Activated T-helper 9 cell treated with anti-CD3 and anti-CD28 coated beads, Interleukin-2, amount 50 U/mL, for 16 hours (primary cell): Measurements from ENCODE around the gene XPR1.

Experiments
- DNase-seq: peaks from one replicate; pipeline ENCODE4 v3.0.0-alpha.2; 2020; ENCODE audit warnings: low read depth

The XPR1 gene

DNA sequence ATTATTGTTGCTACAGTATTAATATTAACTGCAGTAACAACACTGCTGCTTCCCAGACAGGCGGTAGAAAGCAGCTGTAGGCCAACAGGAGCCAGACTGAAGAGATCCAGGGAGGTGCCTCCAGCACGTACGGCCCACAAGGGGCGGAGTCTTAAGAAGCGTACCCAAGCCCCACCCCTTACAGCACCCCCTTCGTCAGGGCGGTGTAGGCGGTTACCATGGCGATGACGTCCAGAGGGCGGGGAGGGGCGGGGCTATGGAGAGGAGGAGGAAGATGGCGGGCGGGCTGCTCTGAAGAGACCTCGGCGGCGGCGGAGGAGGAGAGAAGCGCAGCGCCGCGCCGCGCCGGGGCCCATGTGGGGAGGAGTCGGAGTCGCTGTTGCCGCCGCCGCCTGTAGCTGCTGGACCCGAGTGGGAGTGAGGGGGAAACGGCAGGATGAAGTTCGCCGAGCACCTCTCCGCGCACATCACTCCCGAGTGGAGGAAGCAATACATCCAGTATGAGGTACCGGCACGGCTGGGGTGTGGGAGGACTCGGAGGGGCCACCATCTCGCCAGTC is at the start of gene XPR1:
Gene XPR1 (plus strand): TSS at position 257 of the 560 bp plus-strand sequence. CDS start 180 bp downstream, at position 437.
- DNase-seq, result peak; percentile 98

DNA sequence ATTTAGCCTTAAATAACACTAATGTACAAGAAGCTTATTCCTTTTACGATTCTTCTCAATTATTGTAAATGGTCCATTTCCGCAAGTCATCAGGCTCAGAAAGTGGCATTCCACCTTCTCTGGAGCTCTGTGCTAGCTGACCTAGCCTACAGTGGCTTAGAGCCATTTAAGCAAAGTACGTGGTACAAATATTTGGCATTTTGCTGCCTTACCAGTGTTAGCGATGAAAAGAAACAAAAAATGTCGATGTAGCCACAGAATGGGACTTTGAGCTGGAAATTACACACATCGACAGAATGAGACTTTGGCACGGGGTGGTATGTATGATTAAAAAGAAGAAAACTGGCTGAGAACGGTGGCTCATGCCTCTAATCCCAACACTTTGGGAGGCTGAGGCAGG is 47.0 kb upstream of the XPR1 start:
- DNase-seq, result no peak

DNA sequence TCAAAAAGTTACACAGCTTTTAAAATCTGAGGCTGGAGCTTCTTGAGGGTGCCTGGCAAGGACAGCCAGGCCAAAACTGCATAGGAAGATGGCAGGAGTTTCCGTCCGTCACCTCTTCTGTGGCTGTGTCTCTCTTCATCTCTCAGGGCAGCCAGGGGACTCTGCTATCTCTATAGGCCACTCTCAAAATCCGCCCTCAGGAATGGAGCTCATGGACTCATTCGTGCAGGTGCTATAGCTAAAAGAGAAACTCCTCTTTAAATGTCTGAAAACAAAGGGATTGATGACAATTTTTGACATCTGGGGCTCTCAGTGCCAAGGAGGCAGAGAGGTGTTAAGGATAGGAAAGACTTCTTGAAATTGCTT is 45.8 kb upstream of the XPR1 start:
- DNase-seq, result no peak

DNA sequence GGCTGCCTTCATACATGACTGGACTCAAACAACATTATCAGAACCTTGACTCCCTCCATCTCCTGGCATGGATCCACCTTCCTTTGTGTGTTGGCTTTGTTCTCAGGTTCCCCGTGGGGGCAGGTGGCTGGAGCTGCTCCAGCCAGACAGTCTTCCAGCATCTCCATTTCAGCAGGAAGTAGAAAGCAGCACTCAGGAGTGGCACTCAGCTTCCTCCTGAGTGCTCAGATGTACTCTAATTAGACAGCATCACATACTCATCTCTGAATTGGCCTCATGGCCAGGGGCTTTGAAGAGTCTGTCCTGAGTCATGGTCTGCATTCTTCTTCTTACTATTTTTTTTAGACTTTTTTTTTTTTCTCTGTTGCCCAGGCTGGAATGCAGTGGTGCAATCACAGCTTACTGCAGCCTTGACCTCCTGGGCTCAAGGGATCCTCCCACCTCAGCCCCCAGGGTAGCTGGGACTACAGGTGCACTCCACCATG is 45.1 kb upstream of the XPR1 start:
- DNase-seq, result no peak

DNA sequence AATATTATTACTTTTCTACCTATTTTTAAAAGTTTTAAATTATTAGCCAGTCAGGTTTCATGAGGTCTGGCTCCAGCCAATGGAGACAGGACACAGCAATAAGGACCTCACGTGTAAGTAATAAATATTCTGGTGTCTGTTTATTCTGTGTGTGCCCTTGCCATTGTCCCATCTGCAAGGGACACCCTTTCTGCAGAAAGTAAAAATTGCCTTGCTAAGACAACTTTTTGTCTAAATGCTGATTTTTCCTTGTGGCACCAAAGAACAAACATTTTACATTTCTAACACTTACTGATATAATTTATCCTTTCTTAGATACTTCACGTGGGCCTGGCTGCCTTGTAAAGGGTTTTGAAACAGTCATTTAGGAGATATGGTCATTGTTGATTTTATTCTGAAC is 43.7 kb upstream of the XPR1 start:
- DNase-seq, result no peak

DNA sequence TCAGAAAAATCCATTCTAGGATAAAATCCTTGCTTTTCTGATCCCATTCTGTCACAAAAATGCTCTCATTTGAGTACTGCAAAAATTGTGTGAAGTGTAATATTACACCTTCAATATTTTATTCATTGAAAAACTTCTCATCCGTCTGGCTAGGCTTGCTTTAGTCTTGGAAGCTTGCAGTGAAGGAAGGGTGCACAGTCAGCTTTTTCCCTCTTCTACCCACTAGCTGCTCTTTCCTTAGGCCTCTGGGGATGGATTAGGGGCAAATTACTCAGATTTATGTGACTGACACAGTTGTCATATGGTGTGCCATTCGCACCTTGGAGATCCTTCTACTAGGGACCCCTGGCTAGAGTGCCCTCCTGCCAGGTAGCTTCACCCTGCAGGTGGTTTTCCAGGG is 40.9 kb upstream of the XPR1 start:
- DNase-seq, result no peak

DNA sequence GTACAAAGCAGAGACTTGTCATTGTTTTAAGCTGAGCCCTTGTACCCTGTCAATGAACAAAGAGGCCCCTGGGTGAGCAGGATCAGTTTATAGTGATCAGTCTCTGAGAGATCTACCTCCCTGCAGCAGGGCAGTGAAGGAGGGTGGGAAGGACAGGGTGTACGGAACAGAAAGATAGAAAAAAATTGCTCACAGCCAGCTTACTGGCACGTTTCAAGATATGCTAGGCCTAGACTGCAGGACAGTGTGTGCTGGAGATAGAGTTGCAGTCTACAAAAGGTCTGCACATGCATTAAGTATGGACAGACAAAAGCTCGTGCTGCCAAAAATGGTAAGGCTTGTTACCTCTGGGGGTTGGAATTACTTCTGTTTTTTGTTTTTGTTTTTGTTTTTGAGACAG is 38.4 kb upstream of the XPR1 start:
- no peak for DNase-seq

DNA sequence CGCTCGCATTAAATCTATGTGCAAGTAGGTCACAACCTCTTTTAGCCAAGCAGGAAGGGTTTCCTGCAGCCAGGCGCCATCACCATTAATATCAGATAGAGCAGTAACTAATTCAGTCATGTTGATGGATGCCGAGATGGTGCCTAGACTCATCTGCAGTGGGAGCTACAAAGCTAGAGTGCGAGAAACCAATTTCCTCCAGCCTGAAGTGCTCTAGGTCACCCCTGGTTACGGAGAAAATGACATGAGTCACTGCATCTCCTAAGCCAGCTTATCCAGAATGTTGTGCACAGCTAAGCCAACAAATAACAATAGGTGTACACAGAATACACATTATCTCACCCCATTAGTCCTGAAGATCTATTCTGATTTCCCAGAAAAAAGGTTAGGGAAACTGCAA is 37.1 kb upstream of the XPR1 start:
- no peak for DNase-seq

DNA sequence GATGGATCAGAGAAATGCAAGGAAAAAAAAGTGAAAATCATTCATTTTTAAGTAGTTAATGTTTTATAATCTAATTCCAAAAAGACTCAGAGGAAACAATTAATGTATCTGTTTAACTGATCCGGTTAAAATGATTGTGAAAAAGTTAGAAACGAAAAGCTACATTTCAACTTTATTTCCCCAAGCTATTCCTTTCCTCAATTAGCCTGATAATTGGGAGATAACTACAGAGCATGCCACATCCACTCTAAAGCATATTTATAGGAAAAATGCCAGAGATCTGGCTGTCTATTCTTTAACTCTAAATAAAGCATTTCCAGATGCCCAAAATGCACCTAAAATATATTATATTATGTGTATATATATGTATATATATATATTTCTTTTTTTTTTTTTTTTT is 35.9 kb upstream of the XPR1 start:
- DNase-seq, result no peak

DNA sequence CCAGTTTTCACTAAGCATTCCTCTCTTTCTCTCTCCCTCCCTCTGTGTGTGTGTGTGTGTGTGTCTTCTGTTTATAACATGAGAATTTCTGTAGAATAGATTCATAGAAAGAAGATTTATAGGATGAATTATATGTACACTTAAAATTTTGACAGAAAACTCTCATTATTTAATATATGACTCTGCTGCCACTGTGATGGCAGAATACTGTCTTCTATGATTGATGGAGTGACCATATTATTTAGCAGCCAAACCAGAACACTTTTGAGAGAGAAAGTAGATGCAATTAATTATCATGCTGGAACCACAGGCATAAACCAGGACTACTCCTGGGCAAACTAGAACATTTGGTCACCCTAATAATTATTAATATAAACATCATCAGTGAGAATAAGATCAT is 34.3 kb upstream of the XPR1 start:
- no peak for DNase-seq

DNA sequence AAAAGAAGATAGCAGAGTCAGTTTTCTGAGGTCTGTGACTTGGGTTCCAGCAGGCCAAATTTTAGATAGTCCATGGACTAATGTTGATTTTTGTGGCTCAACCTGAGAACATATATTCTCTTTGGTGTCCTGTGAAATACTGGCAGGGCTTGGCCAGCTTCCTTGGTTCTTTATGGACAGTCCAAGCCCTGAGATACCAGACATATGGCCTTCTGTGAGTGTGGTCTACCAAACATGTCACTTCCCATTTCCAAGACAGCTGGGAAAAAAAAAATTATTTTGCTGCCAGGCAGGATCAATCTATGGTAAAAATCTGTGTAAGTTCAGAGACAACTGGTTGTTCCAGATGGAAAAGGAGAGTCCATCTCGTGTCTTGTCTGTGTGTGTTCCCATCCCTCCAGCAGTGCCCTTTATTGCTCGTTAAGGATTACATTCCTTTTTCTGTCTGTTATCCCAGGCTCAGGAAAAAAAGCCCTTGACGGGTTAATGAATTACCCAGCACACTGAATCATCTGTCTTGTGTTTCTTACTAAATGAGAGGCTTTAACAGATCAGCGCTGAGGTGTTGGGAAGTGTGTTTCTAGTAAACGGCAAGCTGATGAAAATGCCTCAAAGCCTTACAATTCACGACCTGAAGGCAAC is 33.4 kb upstream of the XPR1 start:
- no peak for DNase-seq

DNA sequence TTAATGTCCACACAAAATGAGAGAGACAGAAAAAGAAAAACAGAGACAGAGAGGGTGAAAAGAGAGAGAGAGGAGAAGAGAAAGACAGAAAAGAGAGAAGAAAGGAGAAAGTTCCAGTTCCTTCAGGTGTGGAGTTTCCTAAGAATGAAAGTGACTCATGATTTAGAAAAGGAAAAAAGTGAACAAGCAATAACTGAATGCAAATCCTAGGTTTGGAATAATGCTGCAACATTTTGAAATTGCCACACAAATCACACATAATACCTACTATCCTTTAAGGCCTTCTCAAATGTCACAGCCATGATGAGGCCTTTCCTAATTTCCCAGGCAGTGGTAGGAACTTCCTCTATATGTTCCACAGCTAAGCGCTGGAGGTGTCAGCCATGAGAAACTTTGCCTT is 31.5 kb upstream of the XPR1 start:
- DNase-seq, result no peak

DNA sequence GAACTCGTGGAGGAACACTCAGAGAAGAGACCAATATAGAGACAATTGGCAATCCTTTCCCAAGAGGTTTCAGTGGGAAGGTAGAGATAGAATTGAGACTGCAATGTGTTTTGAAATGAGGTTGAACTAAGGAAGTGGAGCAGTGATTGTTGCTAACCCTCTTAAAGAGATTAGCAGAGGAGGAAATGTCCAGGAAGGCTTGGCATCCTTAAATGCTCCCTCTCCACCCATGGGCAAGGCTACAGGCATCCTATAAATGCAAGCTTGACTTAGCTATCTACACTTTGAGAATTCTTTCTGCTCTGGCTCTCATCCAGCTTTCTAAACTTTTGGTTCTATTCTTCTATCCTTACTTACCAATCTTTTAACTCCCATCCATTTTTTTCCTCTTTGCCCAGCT is 30.3 kb upstream of the XPR1 start:
- DNase-seq, result no peak

DNA sequence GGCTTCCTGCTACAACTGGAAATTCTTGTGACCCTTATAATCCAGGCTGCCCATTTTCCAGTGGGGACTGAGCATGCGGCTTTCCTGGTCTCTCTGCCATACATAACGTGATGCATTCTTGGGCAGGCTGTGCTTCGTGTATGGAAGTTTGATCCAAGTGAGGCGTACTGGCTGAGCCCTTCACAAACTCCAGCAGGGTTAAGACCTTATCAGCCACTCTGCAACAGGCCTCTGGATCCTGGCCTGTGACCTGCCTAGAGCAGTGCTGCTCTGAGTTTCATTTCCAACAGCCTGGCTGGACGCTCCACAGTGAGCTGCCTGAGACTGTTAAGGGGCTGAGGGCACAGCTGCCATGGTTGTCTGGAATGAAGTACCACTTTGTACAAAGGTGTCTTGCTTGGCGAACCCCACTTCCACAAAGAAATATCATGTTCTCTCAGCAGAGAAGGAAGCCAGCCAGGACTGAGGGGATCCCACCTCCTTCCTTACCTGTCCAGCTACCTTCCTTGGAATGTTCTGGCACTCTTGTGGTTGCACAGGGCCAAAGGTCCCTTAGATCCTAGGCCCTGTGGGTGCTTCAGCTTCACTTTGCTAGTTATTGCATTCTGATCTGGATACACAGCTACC is 28.5 kb upstream of the XPR1 start:
- no peak for DNase-seq

DNA sequence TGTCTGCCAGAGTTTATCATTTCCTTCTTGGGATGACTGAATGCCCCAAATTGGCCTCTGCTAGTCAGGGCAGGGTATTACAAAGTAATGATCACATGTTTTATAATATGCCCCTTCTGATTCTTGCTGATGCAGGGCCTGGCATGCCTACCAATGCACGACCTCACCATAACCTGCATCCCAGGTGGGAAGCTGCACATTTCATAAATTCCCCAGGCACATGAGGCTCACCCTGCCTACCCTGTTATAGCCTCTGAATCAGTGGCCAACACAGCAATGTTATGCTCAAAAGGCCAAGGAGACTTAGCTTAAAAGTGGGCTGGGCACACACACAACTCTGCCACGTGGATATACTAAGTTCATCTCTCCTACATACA is 28.0 kb upstream of the XPR1 start:
- no peak for DNase-seq

DNA sequence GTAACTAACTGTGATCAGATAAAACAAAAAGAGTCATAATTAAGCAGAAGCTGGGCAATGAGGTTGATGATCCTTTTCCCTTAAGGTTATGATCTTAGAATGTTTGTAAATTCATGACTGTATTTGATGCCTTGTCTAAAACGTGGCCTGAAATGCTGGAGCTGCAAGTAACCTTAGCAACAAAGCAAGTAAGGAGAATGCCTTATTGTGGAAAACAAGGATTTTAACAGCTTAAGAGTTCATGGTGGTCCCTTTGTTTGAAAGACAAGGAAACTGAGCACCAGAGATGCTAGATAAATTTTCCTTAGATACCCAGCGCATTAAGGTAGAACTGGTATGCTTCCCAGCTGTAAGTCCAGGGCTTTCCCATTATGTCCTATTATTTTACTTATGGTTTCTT is 25.7 kb upstream of the XPR1 start:
- DNase-seq, result no peak

DNA sequence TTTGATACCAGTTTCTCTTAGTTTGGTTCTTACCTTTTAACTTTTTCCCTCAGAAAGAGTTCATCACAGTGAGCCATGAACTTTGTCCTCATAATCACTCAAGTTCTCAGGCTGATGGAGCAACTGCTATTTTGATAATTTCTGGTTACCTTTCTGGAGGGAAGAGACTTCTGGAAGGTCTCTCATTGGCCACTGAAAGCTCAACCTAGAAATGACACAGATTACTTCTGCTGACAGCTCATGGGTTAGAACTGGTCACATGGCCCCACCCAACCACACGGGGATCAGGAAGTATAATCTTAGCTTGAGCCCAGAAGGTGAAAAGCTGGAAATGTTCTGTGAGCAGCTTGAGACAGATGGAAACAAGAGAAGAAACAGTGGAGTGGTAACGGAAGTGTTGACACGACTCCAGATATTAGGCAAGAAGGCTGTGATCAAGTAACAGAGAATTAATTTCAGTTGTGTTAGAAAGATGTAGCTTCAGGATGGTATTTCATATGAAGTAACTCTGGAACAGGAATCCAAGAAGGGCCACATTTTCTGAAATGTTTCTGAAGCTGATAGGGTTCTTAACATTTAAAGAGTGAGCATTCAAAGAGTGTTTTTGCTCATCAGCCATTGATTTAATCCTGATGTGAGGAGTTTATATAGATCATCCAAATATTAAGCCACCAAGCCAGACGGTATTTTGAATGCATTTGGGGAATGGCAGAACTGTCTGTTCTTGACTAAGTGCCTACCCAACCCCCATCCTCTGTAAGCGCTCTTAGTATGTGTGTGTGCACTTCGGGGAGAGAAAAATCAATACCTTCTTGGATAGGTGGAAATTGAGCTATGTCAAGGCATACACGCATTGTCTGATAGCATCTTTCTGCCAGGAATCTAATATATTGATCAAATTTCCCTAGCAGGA is 21.9 kb upstream of the XPR1 start:
- no peak for DNase-seq

DNA sequence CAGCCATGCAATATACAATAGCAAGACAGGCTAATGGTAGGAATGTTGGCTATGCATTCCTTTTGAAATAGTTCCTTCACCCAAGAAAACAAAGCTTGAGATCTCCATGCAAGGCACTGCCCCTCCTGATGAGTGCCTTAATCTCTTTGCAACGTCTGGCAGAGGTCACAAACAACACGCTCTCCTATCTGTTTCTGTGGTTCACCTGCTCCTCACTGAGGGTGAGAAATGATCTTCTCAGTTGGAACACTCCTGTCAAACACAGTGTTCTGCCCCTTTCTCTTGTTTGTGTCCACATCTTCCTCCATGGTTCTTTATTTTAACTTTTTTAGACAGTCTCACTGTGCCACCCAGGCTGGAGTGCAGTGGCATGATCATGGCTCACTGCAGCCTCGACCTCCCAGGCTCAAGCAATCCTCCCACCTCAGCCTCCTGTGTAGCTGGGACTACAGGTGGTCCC is 21.2 kb upstream of the XPR1 start:
- DNase-seq, result no peak

DNA sequence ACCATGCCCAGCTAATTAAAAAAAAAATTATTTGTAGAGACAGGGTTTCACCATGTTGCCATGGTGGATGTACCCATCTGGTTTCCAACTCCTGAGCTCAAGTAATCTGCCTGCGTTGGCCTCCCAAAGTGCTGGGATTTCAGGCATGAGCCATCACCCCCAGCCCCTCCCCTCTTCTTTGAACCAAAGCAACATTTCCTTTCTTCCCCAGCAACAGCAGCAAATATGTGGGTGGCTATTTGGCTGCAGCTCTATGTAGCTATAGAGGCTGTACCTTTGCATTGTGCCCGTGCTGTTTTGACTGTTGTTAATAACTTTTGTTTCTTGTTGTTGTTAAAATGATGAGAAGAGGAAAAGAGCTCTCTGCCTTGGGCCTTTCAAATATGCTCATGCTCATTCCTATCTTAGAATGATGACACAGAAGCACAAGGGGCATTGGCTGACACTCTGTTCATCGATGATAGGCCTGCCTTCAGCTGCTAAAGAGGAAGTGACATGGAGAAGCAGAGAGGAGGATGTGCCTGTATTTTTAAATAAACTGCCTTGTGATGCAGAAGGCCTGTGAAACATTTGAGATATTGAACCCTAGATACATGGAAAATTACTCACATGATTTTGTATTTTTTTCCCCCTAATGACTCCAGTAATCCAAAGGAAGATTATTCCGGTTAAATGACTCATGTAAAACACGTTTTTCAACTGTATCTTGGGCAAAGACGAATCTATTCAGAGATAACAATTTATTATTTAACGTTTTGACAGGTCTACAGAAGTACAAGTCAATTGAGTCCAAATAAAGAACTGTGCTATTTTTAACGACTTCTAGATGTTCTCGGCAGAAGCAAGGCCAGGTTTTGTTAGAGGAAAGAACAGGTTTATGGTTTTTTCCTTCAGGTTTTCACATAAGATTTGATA is 20.5 kb upstream of the XPR1 start:
- DNase-seq, result no peak

DNA sequence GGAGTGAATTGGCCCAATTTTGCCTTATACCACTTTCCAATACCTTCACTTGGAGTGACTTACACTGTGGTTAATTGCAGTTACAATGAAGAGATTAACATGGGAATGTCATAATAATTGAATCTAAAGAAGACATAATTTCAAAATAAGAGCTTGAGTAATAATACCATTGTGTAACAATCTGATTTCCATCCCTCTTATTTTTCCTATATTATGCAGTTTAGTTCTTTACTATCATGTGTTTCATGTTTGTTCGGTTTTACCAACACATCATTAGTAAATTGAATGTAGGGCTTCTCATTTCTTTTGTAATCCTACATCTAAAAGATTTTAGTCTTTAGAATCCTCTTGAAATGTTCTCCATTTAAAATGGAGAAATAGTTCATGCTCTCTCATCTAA is 19.2 kb upstream of the XPR1 start:
- DNase-seq, result no peak

DNA sequence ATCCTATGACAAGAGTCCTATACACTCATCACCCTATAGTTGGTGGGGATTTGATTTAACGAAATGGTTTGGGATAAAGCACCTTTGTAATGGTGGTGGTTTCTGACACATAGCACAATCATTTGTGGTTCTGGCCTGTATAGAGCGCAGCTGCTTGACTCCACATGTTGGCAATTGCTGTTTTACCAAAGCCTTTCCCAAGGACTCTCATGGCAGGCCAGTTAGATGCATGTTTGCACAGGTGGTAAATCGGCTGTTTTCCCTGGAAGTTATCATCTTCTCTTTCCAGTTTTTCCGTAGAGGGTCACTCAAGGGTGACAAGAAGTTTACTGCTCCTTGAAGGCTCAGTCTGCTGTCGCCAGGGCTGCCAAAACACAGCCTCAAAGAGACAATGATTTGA is 17.1 kb upstream of the XPR1 start:
- no peak for DNase-seq
